ENCODE measurements around the gene SSR4. TPM values are rescaled to one million over a fixed set of nuclear protein-coding genes. Genes with fewer than 3 reads are reported as not detected.
"Not testable (repeated sequence)": the region's sequence is repeated elsewhere in the genome, so short reads cannot be mapped to it uniquely, and the experiment has no call there.

The SSR4 gene
- total and polyA plus RNA-seq, 4 donors = 125 to 459 (median 304) TPM

- DNase-seq (ENCODE audit: low spot score) = no peak
- no peak overlapping the region for H3K27ac ChIP-seq (ENCODE audit: low read depth in 1 of 2, low read length in 2 of 2)
- no peaks in the 10 kb centered on the region for H3K9me3 ChIP-seq (ENCODE audit: control insufficient read depth in 4 of 4, low read length in 3 of 4)
- H3K36me3 ChIP-seq (ENCODE audit: control insufficient read depth in 4 of 4, insufficient read depth in 3 of 4, low read depth in 1 of 4, low read length in 3 of 4) = peaks cover 0 to 2% (median 0%) of the 10 kb centered on the region in 4 donors
- H3K27me3 ChIP-seq (ENCODE audit: control insufficient read depth in 4 of 4, insufficient read depth in 4 of 4, low read length in 3 of 4) = no peaks in the 10 kb centered on the region
- WGBS = 86% methylated on average over 3 of the region's 3 CpGs
- H3K9ac ChIP-seq (ENCODE audit: low read depth in 1 of 2, low read length in 2 of 2) = no peak overlapping the region
- TF ChIP-seq ATF3 (IDR thresholded peaks at IDR 0.05) (no peak), FOXA2 (IDR thresholded peaks at IDR 0.05) (no peak), GABPA (IDR thresholded peaks at IDR 0.05 in 1 of 2, conservative IDR thresholded peaks at IDR 0.05 in 1 of 2) (no peak), REST (IDR thresholded peaks at IDR 0.05) (no peak), JUND (IDR thresholded peaks at IDR 0.05) (no peak), MAX (IDR thresholded peaks at IDR 0.05) (no peak), TAF1 (conservative IDR thresholded peaks at IDR 0.05) (no peak), SP1 (IDR thresholded peaks at IDR 0.05) (no peak), YY1 (IDR thresholded peaks at IDR 0.05) (no peak), CTCF (IDR thresholded peaks at IDR 0.05; ENCODE audit: low read depth, low read length, missing input control) (no peak), RAD21 (IDR thresholded peaks at IDR 0.05) (no peak), HNF4A (conservative IDR thresholded peaks at IDR 0.05) (no peak), ZBTB33 (IDR thresholded peaks at IDR 0.05) (no peak), NR2F2 (IDR thresholded peaks at IDR 0.05) (no peak), RXRA (IDR thresholded peaks at IDR 0.05) (no peak), FOXA1 (IDR thresholded peaks at IDR 0.05) (no peak), EGR1 (IDR thresholded peaks at IDR 0.05; ENCODE audit: low read depth in 2 of 2) (no peak), HNF4G (IDR thresholded peaks at IDR 0.05) (no peak)
- no peaks in the 10 kb centered on the region for H3K4me1 ChIP-seq (ENCODE audit: control insufficient read depth in 4 of 4, insufficient read depth in 4 of 4, low read length in 3 of 4)
- no peak overlapping the region for H3K4me3 ChIP-seq (ENCODE audit: low read depth in 1 of 3, low read length in 3 of 3)
Observed at GRCh38 chrX:153746359-153746758, 48.1 kb upstream of the SSR4 start.

GRCh38 chrX:153746991-153747390 is 47.5 kb upstream of the SSR4 start:
- H3K9me3 ChIP-seq (ENCODE audit: control insufficient read depth in 4 of 4, low read length in 3 of 4); H3K36me3 ChIP-seq (ENCODE audit: control insufficient read depth in 4 of 4, insufficient read depth in 3 of 4, low read depth in 1 of 4, low read length in 3 of 4); H3K4me1 ChIP-seq (ENCODE audit: control insufficient read depth in 4 of 4, insufficient read depth in 4 of 4, low read length in 3 of 4); H3K27ac ChIP-seq (ENCODE audit: low read depth in 1 of 2, low read length in 2 of 2); H3K9ac ChIP-seq (ENCODE audit: low read depth in 1 of 2, low read length in 2 of 2); H3K4me3 ChIP-seq (ENCODE audit: low read depth in 1 of 3, low read length in 3 of 3); DNase-seq (ENCODE audit: low spot score); H3K27me3 ChIP-seq (ENCODE audit: control insufficient read depth in 4 of 4, insufficient read depth in 4 of 4, low read length in 3 of 4): not testable (repeated sequence)
- WGBS = 71% methylated on average over 6 of the region's 6 CpGs

- DNase-seq (ENCODE audit: low spot score); H3K4me1 ChIP-seq (ENCODE audit: control insufficient read depth in 4 of 4, insufficient read depth in 4 of 4, low read length in 3 of 4); H3K36me3 ChIP-seq (ENCODE audit: control insufficient read depth in 4 of 4, insufficient read depth in 3 of 4, low read depth in 1 of 4, low read length in 3 of 4); H3K9me3 ChIP-seq (ENCODE audit: control insufficient read depth in 4 of 4, low read length in 3 of 4); H3K9ac ChIP-seq (ENCODE audit: low read depth in 1 of 2, low read length in 2 of 2); H3K4me3 ChIP-seq (ENCODE audit: low read depth in 1 of 3, low read length in 3 of 3); H3K27ac ChIP-seq (ENCODE audit: low read depth in 1 of 2, low read length in 2 of 2); H3K27me3 ChIP-seq (ENCODE audit: control insufficient read depth in 4 of 4, insufficient read depth in 4 of 4, low read length in 3 of 4): not testable (repeated sequence)
- WGBS = 93% methylated on average over 7 of the region's 7 CpGs
Observed at GRCh38 chrX:153749017-153749416, 45.5 kb upstream of the SSR4 start.

Measured in liver (tissue), 9 donors.